Natural killer cell (primary cell): Measurements from ENCODE around the gene POMGNT1. TPM values are rescaled to one million over a fixed set of nuclear protein-coding genes. Genes with fewer than 3 reads are reported as not detected.

ENCODE experiments used
- ATAC-seq, 3 donors: fragments of 150-1000 bp in 2 of 3; fragments of 200-7000 bp in 1 of 3; cut with Tn5 transposase; 1 replicate in 1 of 3; 2 replicates in 2 of 3; pipeline ENCODE4 v1.10.0; 2021; ENCODE audit warnings: mild to moderate bottlenecking in 2 of 3, moderate library complexity in 2 of 3
- DNase-seq, 2 donors: peaks; one replicate each; pipeline versions ENCODE4 v3.0.0 to v3.0.0-alpha.2; 2013 to 2021; ENCODE audit warnings: mixed read lengths in 1 of 2
- H3K27ac ChIP-seq: one replicate; pipeline ENCODE4 v1.5.1; 2013; ENCODE audit warnings: mild to moderate bottlenecking, low read length
- H3K27me3 ChIP-seq: one replicate; pipeline ENCODE4 v1.6.1; 2013; ENCODE audit warnings: low read length; ENCODE audit not compliant: control insufficient read depth, insufficient read depth
- H3K36me3 ChIP-seq: one replicate; pipeline ENCODE4 v1.6.1; 2013; ENCODE audit warnings: low read length; ENCODE audit not compliant: control insufficient read depth, insufficient read depth
- H3K4me1 ChIP-seq: one replicate; pipeline ENCODE4 v1.6.1; 2013; ENCODE audit warnings: low read length; ENCODE audit not compliant: control insufficient read depth, insufficient read depth
- H3K4me3 ChIP-seq: one replicate; pipeline ENCODE4 v1.5.1; 2013; ENCODE audit warnings: low read length
- H3K9me3 ChIP-seq: one replicate; pipeline ENCODE4 v1.6.1; 2013; ENCODE audit warnings: low read length; ENCODE audit not compliant: control insufficient read depth, insufficient read depth
- H3K27ac Mint-ChIP-seq, 2 donors: one replicate each; pipeline ENCODE4 v1.8.0; 2022; ENCODE audit warnings: mild to moderate bottlenecking in 2 of 2, mixed read lengths in 2 of 2, moderate library complexity in 1 of 2
- H3K27me3 Mint-ChIP-seq, 2 donors: one replicate each; pipeline ENCODE4 v1.8.0; 2022; ENCODE audit warnings: low read depth in 2 of 2, mixed read lengths in 2 of 2
- H3K36me3 Mint-ChIP-seq: one replicate; pipeline ENCODE4 v1.8.0; 2022; ENCODE audit warnings: mixed read lengths
- H3K4me1 Mint-ChIP-seq, 2 donors: one replicate each; pipeline ENCODE4 v1.8.0; 2022; ENCODE audit warnings: mixed read lengths in 2 of 2
- H3K4me3 Mint-ChIP-seq: one replicate; pipeline ENCODE4 v1.8.0; 2022; ENCODE audit warnings: mild to moderate bottlenecking, moderate library complexity, mixed read lengths
- H3K9me3 Mint-ChIP-seq, 2 donors: one replicate each; pipeline ENCODE4 v1.8.0; 2022; ENCODE audit warnings: mixed read lengths in 2 of 2
- CTCF ChIP-seq: fragments of 200-600 bp; IDR thresholded peaks from one replicate; pipeline ENCODE4 v1.8.0; 2022; ENCODE audit warnings: antibody characterized with exemption
- WGBS: methylation state at CpG from one replicate; pipeline ENCODE4 v1.1.7; 2013; ENCODE audit warnings: missing lambda C conversion rate; ENCODE audit not compliant: insufficient coverage; 5-methylcytosine and 5-hydroxymethylcytosine counted together
- intact Hi-C: fragments of 100-400 bp; cut with micrococcal nuclease; formaldehyde crosslinking; loops from one replicate; pipeline ENCODE4 v1.14.2; 2022
- total RNA-seq, 4 donors: library from RNA; stranded (reverse); fragments of 120-200 nt in 1 of 4; gene quantifications; one replicate each; pipeline versions ENCODE4 v1.2.3 to v1.2.4, GENCODE V29; 2013 to 2022

Gene POMGNT1
- total RNA-seq, 3 donors from 2014 or later (not counting 1 experiment from before 2014, with no cell fraction given) = 35.8 to 51.3 (median 47.0) TPM

DNA sequence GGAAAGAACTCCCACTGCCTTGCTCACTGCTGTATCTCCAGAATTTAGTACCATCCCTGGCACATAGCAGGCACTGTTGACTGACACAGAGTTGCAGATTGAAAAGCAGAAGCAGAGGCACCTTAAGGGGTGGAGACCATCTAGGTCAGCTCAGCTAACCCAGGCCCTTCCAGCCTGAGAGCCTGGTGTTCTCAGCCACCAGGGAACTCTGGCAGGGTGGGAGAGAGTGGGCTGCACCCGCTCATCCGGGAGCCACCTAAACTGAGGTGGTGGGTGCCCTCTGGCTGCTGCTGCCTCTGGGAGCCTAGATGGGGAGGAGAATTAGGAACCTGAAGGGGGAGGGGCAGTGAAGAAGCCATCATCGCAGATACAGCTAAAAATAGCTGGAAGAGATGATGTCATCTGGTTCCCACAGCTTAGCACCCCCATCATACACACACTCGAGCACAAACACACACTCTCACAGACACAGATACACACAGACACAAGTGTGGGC, 24.8 kb downstream of the POMGNT1 start:
- H3K27me3 Mint-ChIP-seq = peaks cover 0 to 2% of the 10 kb centered on the region in 2 donors
- DNase-seq (no peak), ATAC-seq (no peak)
- Histone ChIP-seq H3K27ac (no peak overlapping the region), H3K4me1 (no peaks in the 10 kb centered on the region), H3K9me3 (no peaks in the 10 kb centered on the region), H3K4me3 (no peak overlapping the region), H3K27me3 (no peaks in the 10 kb centered on the region), H3K36me3 (no peaks in the 10 kb centered on the region)
- no peaks in the 10 kb centered on the region for H3K36me3 Mint-ChIP-seq
- H3K27ac Mint-ChIP-seq = no peak overlapping the region
- H3K4me3 Mint-ChIP-seq = no peak overlapping the region
- WGBS = 46% methylated on average over 4 of the region's 4 CpGs
- H3K4me1 Mint-ChIP-seq = no peaks in the 10 kb centered on the region
- TF ChIP-seq CTCF = no peak
- no peaks in the 10 kb centered on the region for H3K9me3 Mint-ChIP-seq
- intact Hi-C loops = no loop called here

DNA sequence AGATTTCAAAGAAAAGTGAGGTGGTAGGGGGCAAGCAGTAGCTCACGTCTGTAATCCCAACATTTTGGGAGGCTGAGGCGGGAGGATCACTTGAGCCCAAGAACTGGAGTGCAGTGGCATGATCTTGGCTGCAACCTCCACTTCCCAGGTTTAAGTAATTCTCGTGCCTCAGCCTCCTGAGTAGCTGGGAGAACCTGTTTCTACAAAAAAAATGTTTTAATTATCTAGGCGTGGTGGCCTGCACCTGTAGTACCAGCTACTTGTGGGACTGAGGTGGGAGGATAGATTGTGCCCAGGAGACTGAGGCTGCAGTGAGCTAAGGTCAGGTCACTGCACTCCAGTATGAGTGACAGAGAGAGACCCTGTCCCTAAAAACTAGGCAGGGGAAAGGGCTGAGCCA, 25.9 kb downstream of the POMGNT1 start:
- DNase-seq (no peak), ATAC-seq (no peak)
- H3K27me3 Mint-ChIP-seq = peaks cover 0 to 2% of the 10 kb centered on the region in 2 donors
- Histone ChIP-seq H3K27me3 (no peaks in the 10 kb centered on the region), H3K36me3 (no peaks in the 10 kb centered on the region), H3K9me3 (no peaks in the 10 kb centered on the region), H3K4me3 (no peak overlapping the region), H3K4me1 (peaks cover 3% of the 10 kb centered on the region), H3K27ac (no peak overlapping the region)
- intact Hi-C loops = no loop called here
- H3K4me3 Mint-ChIP-seq = no peak overlapping the region
- 95% methylated on average over 4 of the region's 4 CpGs for WGBS
- no peak overlapping the region for H3K27ac Mint-ChIP-seq
- TF ChIP-seq CTCF = no peak
- no peaks in the 10 kb centered on the region for H3K36me3 Mint-ChIP-seq
- peaks cover 5 to 6% of the 10 kb centered on the region in 2 donors for H3K4me1 Mint-ChIP-seq
- H3K9me3 Mint-ChIP-seq = no peaks in the 10 kb centered on the region

DNA sequence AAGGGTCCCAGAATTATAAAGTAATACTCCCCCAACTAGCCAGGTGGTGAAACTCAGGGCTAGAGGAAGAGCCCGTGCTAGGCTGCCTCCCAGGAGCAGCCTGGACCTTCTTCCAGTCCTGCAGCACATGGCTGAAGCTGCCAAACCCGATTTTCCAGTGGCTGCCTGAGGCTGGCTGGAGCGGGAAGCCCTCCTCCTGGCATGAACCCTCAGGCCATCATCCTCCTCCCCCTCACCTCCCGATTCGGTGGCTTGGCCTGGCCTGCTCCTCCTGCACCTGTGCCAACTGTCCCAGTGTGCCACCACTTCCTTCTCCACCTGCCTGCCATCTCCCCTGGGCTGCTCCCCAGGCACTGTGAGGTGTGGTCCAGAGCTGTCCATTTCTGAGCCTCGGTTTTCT, 26.4 kb downstream of the POMGNT1 start:
- peaks cover 9 to 10% of the 10 kb centered on the region in 2 donors for H3K4me1 Mint-ChIP-seq
- H3K4me1 ChIP-seq = peaks cover 8% of the 10 kb centered on the region
- no peak for TF ChIP-seq CTCF
- H3K4me3 ChIP-seq = no peak overlapping the region
- DNase-seq (no peak), ATAC-seq (no peak)
- H3K27ac ChIP-seq = no peak overlapping the region
- no peaks in the 10 kb centered on the region for H3K36me3 ChIP-seq
- no peak overlapping the region for H3K27ac Mint-ChIP-seq
- H3K27me3 Mint-ChIP-seq = peaks cover 0 to 2% of the 10 kb centered on the region in 2 donors
- H3K9me3 Mint-ChIP-seq = no peaks in the 10 kb centered on the region
- no peaks in the 10 kb centered on the region for H3K36me3 Mint-ChIP-seq
- no peaks in the 10 kb centered on the region for H3K9me3 ChIP-seq
- no peaks in the 10 kb centered on the region for H3K27me3 ChIP-seq
- intact Hi-C loops = no loop called here
- WGBS = 80% methylated on average over 6 of the region's 6 CpGs
- H3K4me3 Mint-ChIP-seq = no peak overlapping the region

DNA sequence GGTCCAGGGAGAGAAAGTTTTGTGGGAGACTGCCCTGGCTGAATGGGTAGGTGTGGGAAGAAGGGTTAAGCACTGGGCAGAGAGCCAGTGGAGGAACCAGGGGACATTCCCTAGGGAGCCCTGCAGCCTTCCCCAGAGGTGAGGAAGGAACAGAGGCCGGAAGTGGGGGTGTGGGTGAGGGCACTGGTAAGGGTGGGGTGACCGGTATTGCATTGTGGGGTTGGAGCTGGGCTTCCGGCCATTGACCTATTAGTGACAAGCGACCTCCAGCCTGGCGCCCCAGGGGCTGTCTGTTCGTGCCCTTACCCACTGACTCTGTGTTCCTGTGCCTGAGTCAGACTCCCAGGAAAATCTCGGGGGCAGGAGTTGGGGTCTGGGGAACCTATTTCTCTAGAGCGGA, 26.9 kb downstream of the POMGNT1 start:
- intact Hi-C loops = no loop called here
- H3K27me3 Mint-ChIP-seq = peaks cover 0 to 2% of the 10 kb centered on the region in 2 donors

More for the DNA sequence above, 26.9 kb downstream of the POMGNT1 start:
- H3K36me3 Mint-ChIP-seq = no peaks in the 10 kb centered on the region
- no peaks in the 10 kb centered on the region for H3K27me3 ChIP-seq
- WGBS = 76% methylated on average over 8 of the region's 8 CpGs
- H3K27ac Mint-ChIP-seq = no peak overlapping the region
- H3K27ac ChIP-seq = no peak overlapping the region
- no peak overlapping the region for H3K4me3 ChIP-seq
- H3K9me3 Mint-ChIP-seq = no peaks in the 10 kb centered on the region
- no peak for ATAC-seq
- H3K4me1 ChIP-seq = peaks cover 13% of the 10 kb centered on the region
- no peak overlapping the region for H3K4me3 Mint-ChIP-seq
- no peak for DNase-seq
- H3K36me3 ChIP-seq = no peaks in the 10 kb centered on the region
- H3K9me3 ChIP-seq = no peaks in the 10 kb centered on the region
- TF ChIP-seq CTCF = no peak
- peaks cover 13 to 15% of the 10 kb centered on the region in 2 donors for H3K4me1 Mint-ChIP-seq
